COLO668 (cell line): ENCODE data around the gene ZBTB16.

Experiments
- DNase-seq: peaks from one replicate; lab custom pipeline; 2025; ENCODE audit not compliant: unreplicated experiment; lab: John Stamatoyannopoulos, UW

ZBTB16 gene

DNA sequence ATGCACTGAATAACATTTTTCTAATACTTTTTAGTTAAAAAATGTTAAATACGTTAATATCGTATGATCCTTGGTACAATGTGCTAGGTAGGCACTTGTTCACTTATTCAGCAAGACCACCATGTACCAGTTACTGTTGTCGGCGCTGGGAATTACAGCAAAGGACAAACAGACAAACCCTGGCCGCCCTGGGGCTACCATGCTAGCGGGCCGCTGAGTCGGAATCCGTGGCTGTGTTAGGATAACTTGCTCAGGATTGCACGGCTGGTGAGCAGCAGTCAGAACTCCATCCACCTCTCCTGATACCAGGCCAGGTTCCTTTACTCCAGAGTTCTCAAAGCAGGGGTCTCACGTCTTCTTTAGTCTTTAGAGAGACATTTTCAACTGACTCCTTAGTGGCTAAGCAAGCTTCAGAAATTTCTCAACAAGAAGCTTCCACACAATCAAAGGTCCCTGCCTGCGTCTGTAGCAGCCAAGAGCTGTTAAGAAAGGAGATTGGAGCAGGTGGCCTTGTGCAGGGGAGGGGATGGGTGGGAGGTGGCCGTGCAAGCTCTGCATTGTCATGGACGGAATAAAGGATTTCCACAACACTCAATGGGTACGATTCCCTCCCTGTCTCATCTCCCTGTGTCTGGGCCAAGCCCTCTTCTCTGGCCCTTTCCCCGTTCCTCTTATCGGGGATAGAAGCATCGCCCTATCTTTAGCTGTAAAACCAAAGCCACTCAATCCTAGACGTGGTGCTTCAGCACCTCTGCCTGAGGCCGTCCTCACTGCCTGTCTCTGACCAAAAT lies 196.9 kb downstream of the ZBTB16 start:
- DNase-seq, result no peak

DNA sequence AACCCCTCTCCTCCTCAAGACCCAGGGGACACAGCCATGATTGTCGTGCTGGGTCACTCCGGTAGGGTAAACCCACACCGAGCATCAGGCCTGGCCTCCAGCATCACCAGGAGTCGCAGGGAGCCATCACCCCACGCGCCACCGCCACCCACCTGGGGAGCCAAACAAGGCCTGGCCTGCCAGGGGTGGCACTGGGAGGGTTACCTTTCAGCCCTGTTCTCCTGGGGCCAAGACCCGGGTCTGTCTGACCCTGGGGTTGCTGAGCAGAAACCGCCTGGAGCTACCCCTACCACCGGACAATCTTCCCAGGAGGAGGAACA lies 197.4 kb downstream of the ZBTB16 start:
- DNase-seq, result no peak

- no peak for DNase-seq
Measured at GRCh38 chr11:114257621-114258558, 198.4 kb downstream of the ZBTB16 start.

DNA sequence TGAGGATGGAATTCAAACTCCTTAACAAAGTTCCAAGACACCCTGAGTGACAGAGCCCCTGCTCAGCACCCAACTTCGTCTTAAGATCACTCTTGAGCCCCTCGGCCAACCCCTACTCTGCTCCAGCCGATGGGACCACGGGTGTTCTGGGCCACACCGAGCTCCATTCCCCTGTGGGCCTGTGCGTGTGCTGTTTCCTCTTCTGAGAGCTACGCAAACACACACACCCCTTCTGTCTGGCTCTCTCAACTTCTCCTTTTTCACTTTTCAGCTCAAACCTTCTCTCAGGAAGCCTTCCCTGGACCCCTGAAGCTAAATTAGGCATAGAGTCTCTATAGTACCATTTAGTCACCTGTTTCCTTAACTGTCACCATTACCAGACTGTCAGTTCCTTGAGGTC lies 199.2 kb downstream of the ZBTB16 start:
- DNase-seq, result no peak

GRCh38 chr11:114259124-114259526 lies 199.6 kb downstream of the ZBTB16 start:
- no peak for DNase-seq

GRCh38 chr11:114259551-114259983 lies 200.1 kb downstream of the ZBTB16 start:
- DNase-seq, result peak; percentile 15

- no peak for DNase-seq
Measured at GRCh38 chr11:114260077-114260476, 200.6 kb downstream of the ZBTB16 start.

- DNase-seq, result no peak
Measured at GRCh38 chr11:114260483-114260882, 201.0 kb downstream of the ZBTB16 start.

- no peak for DNase-seq
Measured at GRCh38 chr11:114261791-114262190, 202.3 kb downstream of the ZBTB16 start.

DNA sequence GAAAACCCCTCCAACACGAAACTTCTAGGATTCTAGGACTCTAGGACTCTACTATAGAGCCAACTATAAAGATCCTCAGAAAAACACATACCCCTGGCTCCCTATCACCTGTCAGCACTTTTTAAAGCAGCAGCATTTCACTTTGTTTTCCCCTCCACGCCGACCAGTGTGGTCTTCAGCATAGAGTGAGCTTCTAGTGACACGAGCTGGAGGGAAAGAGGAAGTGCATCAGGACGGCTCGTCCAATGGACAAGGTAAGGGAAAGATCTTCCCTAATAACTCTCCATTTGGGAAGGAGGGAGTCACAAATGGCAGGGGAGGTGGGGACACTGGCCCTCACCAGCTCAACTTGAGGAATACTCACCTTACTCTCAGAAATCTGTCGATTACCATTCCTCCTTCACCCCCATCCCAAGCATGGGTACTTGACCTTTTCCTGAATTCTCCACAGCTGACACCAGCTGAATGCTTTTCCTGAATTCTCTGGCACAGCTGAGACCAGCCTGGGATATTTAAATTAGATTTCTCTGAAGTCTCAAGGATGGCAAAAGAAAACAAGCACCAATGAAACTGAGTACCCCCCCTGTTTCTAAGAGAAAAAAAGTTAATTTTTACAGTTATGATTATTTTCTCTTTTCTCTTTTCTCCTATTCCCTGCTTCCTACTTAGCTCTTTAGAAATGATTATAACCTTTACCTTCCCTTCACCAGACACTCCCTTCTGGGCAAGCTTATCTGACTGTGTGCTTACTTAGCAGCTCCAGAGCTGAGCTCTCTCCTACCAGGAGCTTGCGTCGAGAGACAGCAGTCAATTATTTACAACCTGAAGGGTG lies 203.4 kb downstream of the ZBTB16 start:
- DNase-seq, result peak; percentile 45

DNA sequence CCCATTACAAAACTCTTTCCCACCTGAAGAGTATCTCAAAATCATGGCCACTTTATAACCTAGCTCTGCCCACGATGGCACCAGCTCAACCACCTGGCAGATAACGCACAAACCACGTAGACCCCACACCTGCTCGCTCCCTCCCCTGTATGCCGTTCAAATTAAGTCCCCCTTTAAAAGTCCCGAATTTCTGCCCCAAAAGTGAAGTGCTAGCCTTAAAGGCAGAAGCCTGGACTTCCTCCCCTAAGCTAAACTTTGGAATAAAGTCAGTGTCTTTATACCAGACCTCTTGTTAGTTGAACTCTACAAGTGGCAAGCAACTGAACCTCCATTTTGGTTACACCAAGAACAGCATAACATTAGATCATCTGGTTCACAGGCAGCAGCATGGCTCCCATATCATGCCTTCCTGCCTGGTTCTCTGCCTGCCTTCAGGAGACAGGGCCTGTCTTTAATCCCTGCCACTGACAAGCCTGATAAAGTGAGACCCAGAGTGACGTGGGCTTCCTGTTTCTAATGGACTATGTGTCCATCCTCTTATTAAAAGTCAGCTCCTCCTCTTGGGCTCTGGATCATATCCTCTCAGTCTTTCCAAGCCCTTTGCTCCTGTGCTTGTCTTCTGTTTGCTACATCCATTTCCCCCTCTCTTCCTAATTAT lies 204.1 kb downstream of the ZBTB16 start:
- DNase-seq, result no peak

DNA sequence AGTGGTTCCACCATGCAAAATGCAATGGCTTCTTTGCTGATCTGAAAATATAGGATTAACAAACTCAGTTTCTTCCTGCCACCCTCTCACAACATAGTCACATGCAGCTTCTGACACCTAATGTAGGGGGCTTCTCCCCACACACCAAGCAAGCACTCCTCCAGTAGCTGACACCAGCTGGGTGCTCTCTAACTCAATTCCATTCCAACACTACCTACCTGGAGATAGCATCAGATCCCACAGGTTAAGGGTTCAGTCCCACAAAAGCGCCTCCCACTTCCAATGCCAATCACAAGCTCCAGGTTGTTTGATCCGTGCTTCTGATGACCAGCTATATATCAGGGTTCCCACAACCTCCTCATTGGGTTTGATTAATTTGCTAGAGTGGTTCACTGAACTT lies 204.9 kb downstream of the ZBTB16 start:
- no peak for DNase-seq

- no peak for DNase-seq
Measured at GRCh38 chr11:114265122-114265878, 205.8 kb downstream of the ZBTB16 start.

DNA sequence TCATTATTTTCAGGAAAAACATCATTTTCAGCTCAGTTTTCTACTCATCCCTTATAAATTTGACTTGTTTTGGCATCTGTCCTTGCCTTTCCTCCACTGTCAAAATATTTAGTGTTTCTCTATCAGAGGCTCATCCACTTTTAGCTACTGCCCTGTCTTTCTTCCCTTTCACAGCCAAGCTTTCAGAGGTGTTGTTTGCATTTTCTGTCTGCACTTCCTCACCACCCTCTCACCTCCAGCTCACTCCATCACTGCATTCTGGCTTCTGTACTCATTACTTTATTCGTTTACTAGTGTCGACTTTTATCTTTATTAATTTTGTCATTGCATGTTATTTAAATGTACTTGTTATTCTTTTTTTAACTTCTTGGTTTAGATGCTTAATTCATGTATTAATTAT lies 210.0 kb downstream of the ZBTB16 start:
- no peak for DNase-seq

DNA sequence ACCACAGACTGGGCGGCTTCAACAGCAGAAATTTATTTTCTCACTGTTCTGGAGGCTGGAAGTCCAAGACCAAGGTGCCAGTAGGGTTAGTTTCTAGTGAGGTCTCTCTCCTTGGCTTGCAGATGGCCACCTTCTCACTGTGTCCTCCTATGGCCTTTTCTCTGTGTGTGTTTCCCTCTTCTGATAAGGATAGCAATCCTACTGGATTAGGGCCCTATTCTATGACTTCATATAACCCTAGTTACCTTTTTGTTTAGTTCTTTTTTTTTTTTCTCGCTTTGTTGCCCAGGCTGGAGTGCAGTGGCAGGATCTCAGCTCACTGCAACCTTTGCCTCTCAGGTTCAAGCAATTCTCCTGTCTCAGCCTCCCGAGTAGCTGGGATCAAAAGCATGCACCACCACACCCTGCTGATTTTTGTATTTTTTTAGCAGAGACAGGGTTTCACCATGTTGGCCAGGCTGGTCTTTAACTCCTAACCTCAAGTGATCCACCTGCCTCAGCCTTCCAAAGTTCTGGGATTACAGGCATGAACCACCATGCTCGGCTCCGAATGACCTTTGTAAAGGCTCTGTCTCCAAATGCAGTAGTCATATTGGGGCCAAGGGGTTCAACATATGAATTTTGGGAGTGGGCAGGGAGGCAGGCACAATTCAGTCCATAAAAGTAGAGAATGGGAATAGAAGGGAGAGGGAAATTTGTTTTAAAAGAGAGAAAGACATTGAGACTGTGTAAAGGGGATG lies 211.2 kb downstream of the ZBTB16 start:
- DNase-seq, result no peak

DNA sequence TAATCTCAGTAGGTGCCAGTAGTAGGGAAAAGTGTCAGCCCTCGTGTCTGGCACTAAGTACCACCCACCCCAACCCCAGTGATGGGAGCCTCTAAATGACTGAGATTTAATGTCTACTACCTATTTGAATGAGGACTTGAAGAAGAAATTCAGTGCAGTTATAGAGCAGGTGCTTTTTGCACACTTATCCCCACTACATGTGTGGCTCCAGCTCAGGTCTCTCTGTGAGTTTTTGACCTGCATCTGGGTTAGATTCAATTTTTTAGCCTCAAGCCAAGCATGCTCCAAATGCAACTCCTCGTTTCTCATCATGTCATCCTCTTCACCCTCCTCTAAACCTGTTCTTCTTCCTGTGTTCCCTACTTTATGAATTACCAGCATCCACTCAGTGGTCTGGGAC lies 211.8 kb downstream of the ZBTB16 start:
- no peak for DNase-seq

GRCh38 chr11:114272311-114272710 lies 212.8 kb downstream of the ZBTB16 start:
- no peak for DNase-seq

- DNase-seq, result no peak
Measured at GRCh38 chr11:114273071-114273470, 213.6 kb downstream of the ZBTB16 start.

- DNase-seq, result no peak
Measured at GRCh38 chr11:114273890-114274635, 214.6 kb downstream of the ZBTB16 start.
